ENCODE data around the gene TMEM100.
A peak's percentile ranks its signal among the peaks of the same experiment; 100 is the strongest.

The TMEM100 gene

GRCh38 chr17:55743103-55743679, 20.5 kb upstream of the TMEM100 start:
- DNase-seq (ENCODE audit: low spot score) = no peak

GRCh38 chr17:55742272-55743102, 19.8 kb upstream of the TMEM100 start:
- DNase-seq (ENCODE audit: low spot score) = no peak

GRCh38 chr17:55741356-55741700, 18.7 kb upstream of the TMEM100 start:
- DNase-seq (ENCODE audit: low spot score) = no peak

GRCh38 chr17:55740511-55741355, 18.1 kb upstream of the TMEM100 start:
- DNase-seq (ENCODE audit: low spot score) = no peak

DNA sequence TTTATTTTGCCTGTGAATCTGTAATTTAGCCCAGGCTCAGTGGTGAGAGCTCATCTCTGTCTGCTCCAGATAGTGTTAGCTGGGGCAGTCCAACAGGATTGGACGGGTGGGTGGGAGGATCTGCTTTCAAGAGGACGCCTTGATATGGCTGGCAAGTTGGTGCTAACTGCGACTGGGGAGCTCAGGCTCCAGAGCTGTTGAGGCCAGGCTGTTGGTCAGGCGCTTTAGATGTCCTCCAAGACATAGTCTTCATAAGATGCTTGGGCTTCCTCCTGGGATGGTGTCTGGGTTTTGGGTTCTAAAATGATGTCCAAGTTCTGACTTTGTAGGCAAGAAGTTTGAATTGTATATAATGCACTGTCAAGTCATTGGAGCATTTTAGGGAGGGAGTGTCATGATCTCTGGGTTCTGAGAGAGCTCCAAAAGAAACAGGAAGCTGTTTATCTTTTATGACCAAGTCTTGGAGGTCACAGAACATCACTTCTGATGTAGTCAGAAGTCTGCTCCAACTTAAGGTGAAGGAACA, 15.4 kb upstream of the TMEM100 start:
- DNase-seq (ENCODE audit: low spot score) = no peak

DNA sequence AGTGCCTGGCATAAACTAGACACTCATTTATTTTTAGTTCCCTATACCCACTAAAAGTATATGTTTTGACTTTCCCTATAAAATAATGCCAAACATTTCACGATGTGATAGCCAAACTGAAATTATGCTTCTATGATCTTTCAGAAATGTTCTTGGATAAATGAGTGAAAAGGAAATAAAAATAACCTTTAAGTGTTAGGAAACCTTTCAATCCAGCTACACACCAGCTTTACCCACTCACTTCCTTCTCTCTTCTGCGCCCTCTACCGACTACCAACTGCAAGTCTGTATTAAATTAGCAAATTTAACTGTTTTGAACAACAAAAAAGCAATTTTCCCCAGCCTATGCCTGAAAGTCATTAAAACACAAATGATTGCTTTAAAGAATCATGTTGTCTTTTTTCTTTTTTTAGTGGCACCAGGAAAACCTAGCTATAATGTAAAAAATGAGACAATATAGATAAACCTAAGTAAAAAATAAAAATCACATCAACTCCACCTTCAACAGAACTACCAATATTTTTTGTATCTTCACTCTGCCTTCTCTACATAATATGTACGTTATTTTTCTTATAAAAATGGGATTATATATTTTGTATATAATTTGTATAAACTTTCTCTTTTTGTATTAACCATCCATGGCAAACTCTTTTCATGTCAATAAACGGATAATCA, 13.2 kb upstream of the TMEM100 start:
- DNase-seq (ENCODE audit: low spot score) = no peak

DNA sequence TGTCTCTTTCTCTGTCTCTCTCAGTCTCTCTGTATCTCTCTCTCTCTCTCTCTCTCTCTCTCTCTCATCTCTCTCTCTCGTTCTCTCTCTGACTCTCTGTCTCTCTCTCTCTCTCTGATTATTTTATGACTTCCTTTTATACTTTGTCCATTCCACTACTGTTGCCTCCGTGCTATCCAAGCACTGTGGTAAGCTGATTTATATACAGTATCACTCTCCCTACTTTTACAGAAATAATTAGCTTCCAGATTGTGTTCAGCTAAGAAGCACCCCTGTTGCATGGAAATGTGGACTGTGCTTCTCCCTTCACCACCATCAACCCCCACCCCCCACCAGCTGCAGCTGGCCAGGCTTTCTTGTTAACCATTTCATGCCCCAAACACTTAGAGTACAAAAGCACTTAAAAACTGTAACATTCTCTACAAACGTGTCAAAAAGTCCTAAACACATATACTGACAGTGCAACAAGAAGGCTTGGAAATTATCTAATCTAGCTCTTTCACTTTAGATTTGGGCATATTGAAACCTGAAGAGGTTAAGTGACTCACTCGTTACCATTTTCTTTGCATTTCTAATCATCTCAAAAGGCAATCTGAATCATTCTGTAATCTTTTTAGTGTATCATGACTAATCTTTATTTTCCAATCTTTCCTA, 11.6 kb upstream of the TMEM100 start:
- DNase-seq (ENCODE audit: low spot score) = no peak

- peak; percentile 46 for DNase-seq (ENCODE audit: low spot score)
Measured at GRCh38 chr17:55731586-55732250, 9.1 kb upstream of the TMEM100 start.

DNA sequence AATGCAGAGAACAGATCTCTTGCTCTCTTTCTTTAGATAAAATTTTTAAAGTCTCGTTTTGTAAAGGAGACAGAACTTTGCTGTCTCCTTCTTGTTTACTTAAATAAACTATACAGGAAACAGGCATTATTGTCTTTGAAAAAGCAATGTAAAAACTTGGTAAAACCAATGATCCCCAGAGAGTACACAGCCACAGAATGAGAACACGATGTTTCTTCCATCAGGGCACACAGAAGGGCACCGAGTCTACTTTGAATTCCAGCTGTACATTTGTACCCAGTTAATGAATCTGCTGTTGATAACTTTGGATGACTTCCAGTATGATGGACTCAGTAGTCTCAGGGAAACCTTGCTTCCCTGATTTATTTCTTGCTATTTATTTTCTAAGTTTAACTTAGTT, 8.1 kb upstream of the TMEM100 start:
- DNase-seq (ENCODE audit: low spot score) = no peak

DNA sequence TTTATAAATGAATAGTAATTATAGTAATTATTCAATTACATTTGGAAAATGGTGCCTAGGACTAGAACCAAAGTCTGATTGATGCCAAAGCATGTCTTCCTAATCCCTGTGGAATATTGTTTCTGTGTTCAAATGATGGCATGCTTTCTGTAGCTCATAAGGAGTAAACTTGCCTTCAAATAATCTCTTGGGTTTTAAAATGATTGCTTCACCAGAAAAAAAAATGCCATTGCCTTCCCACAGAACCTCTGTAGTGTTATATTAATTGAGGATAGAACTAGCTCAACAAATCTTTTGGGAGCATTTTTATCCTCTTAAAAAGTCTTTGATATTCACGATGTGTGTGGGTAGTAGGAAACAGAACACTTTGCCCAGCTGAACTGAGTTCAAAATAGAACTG, 7.7 kb upstream of the TMEM100 start:
- DNase-seq (ENCODE audit: low spot score) = no peak

GRCh38 chr17:55729484-55729883, 6.8 kb upstream of the TMEM100 start:
- DNase-seq (ENCODE audit: low spot score) = no peak

DNA sequence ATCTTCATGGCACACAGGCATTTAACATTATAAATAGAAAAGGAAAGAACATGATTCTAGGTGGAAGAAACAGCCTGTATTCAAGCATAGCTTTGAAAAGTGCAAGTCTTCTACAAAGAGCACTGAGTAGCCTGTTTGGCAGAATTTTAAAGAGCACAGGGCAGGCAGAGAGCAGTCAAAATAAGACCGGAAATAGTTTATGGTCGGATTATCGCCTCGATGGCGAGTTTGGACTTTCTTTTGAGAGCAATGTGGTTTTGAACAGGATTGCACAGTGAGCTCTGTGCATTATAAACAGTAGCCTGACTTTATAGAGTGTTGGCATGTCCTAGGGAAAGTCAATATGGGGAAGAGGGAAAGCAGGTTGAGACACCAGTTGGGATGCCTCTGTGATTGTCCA, 6.2 kb upstream of the TMEM100 start:
- no peak for DNase-seq (ENCODE audit: low spot score)

DNA sequence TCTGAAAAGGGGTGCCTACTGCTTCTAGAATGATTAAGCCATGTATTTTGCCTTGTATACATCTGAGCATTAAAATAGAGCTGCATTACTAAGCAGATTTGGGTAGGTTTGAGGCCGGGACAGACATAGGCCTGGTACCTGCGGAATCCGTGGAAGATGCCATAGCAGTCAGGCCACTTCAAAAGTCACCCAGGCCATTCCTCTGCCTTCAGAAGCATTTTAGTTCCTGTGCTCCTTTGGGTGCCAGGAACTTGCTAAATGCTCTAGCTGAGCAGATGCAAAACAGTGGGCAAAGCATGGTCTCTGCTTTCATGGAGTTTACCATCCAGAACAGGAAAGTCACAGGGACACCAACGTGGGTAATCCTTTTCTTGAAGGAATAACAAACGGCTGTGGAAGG, 5.7 kb upstream of the TMEM100 start:
- DNase-seq (ENCODE audit: low spot score) = no peak

DNA sequence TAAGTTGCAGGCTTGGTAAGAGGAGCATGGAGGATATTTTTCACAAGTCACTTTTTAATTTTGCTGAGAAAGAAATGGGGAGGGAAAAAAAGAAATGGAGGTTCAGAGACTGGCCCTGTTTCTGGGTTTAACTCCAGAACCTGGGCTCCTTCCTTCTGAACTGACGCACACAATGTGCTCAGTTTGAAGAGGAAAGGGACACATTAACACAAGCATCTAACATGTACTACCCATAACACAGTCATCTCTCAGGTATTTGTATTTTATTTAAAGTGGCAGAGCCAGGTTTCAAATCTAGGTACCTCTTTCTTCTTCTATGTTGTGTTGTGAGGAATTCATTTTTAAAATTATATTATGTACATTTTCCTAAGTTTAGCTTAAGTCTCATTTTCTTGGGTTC, 5.3 kb upstream of the TMEM100 start:
- no peak for DNase-seq (ENCODE audit: low spot score)

DNA sequence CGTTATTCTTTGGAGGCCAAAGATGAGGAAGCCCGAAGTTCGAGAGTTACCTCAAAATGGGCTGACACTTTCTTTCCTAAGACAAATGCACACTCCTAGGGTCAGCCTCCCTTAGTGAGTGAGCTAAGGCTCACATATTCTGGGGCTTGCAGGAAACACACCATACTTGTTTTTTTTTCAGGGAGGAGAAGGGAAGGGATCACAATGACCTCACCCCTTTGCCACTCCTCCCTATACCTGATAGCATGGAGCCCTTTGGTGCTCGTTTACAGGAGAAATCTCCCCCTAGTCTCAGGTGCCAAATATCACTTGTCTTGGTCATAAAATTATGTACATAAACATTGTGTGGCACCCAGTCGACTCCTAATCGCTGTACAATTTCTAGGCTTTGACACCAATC, 4.6 kb upstream of the TMEM100 start:
- DNase-seq (ENCODE audit: low spot score) = no peak

GRCh38 chr17:55726440-55726839, 3.8 kb upstream of the TMEM100 start:
- DNase-seq (ENCODE audit: low spot score) = peak; percentile 29

DNA sequence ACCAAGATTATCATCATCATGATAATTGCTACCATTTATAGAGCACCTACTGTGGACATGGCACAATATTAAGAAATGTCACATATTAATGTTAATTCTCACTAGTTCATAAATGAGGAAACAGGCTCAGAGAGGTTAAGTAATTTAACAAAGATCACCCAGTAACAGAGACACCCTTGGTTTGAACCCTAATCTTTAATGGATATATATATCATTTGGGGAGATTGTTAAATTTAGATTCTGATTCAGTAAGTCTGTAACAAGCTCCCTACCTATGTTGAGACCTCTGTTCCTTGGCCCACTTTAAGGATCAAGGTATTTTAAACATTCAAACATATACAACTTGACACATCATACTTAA, 804 bp upstream of the TMEM100 start:
- DNase-seq (ENCODE audit: low spot score) = no peak

DNA sequence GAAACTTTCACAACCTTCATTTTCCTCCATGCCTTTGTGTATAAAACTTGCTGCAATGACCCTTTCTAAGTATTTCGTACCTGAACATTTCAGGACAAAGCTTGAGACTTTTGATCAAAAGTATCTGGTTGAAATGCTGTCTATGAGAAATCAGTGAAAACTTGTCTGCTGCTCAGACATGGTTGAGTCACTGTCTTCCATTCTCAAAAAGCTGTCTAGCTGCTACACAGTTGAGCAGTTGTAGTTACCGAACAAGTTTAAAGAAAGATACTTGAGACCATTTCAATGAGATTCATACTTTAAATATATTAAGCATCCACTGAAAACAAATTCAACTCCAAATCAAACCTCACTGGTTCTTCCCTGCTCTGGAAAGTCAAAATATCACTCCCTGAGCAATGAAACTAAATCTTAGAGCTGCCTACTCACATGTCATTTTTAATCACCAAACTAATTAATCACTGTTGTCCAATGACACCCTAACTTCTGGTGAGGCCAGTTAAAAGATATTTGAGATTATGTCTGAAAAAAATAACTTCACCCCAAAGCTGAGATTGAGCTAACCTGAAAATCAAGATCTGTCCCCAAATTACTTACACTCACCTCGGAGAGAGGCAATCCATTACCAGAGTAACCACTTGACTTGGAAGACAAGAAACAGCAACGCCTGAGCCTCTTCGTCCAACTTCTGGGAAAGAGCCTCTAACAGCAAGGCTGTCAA, 488 bp downstream of the TMEM100 start:
- DNase-seq (ENCODE audit: low spot score) = no peak

DNA sequence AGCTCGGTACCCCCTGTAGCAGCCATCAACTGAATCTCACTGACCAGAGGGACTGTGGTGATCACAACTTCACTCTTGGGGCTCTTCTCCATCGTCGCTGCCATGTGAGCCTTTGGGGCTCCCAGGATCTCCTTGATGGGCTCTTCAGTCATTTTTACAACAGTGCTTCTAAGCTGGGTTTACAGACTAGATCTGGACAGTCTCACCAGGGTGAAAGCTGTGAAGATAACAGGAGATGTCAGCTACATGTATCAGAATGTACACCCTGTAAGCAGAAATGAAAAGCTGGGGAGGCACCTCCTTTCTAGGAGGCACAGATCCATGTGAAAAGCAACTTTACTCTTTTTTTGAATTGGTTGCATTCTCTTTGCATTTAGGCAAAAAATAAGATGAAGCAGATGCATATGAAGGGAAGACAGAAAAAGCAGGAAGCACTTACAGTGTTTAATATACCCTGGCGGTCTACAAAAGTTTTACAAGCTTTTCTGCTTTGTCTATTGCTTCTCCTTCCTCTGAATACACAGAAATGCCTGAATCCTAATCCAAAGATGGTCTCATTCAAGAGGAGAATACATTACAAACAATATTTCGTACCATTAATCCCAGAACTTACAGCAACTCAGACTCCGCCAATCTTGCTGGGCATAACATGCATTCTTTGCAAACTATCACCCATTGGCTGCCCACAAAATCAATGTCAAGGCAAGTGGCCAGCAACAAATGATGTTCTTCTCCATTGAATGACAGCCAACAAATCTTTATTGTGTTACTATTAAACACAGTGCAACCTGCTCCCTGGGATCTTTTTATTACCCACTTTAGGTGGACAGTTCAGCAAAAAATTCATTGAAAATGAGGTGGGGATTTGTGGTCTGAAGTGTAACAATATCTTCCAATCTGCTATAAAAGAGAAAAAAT, 1.5 kb downstream of the TMEM100 start:
- no peak for DNase-seq (ENCODE audit: low spot score)
